GM18858 (cell line): ENCODE data around the gene PDGFD.

Experiments used
- ATAC-seq: cut with Tn5 transposase; IDR thresholded peaks from one replicate; pipeline ENCODE4 v1.9.1; 2021; ENCODE audit not compliant: unreplicated experiment

The PDGFD gene

GRCh38 chr11:104095791-104096190 lies 68.2 kb downstream of the PDGFD start:
- no peak for ATAC-seq

GRCh38 chr11:104094576-104094975 lies 69.4 kb downstream of the PDGFD start:
- ATAC-seq, result no peak

GRCh38 chr11:104093426-104094280 lies 70.3 kb downstream of the PDGFD start:
- ATAC-seq, result no peak

GRCh38 chr11:104092744-104093143 lies 71.2 kb downstream of the PDGFD start:
- ATAC-seq, result no peak

GRCh38 chr11:104091281-104092096 lies 72.5 kb downstream of the PDGFD start:
- ATAC-seq, result no peak

- ATAC-seq, result no peak
These were observed 73.2 kb downstream of the PDGFD start for GRCh38 chr11:104090767-104091166.

GRCh38 chr11:104089481-104089880 lies 74.5 kb downstream of the PDGFD start:
- no peak for ATAC-seq

- ATAC-seq, result no peak
These were observed 77.3 kb downstream of the PDGFD start for GRCh38 chr11:104086621-104087020.

GRCh38 chr11:104078995-104079394 lies 85.0 kb downstream of the PDGFD start:
- ATAC-seq, result no peak

- no peak for ATAC-seq
These were observed 85.7 kb downstream of the PDGFD start for GRCh38 chr11:104078245-104078644.

GRCh38 chr11:104076455-104076854 lies 87.5 kb downstream of the PDGFD start:
- ATAC-seq, result no peak

- ATAC-seq, result no peak
These were observed 88.2 kb downstream of the PDGFD start for GRCh38 chr11:104075706-104076105.

GRCh38 chr11:104075091-104075490 lies 88.9 kb downstream of the PDGFD start:
- no peak for ATAC-seq

GRCh38 chr11:104073950-104074705 lies 89.8 kb downstream of the PDGFD start:
- ATAC-seq, result peak; percentile 90

GRCh38 chr11:104067534-104067933 lies 96.4 kb downstream of the PDGFD start:
- no peak for ATAC-seq

GRCh38 chr11:104064034-104064630 lies 99.8 kb downstream of the PDGFD start:
- ATAC-seq, result no peak

GRCh38 chr11:104061853-104062521 lies 102.0 kb downstream of the PDGFD start:
- no peak for ATAC-seq

GRCh38 chr11:104060820-104061219 lies 103.1 kb downstream of the PDGFD start:
- ATAC-seq, result peak; percentile 62

- ATAC-seq, result no peak
These were observed 103.7 kb downstream of the PDGFD start for GRCh38 chr11:104060004-104060794.

- ATAC-seq, result no peak
These were observed 105.3 kb downstream of the PDGFD start for GRCh38 chr11:104058680-104059079.
